GM21723 (cell line): Measurements from ENCODE around the gene SP6.

Source experiments
- ATAC-seq: cut with Tn5 transposase; IDR thresholded peaks from one replicate; pipeline ENCODE4 v1.9.1; 2021; ENCODE audit warnings: mild to moderate bottlenecking, moderate library complexity; ENCODE audit not compliant: unreplicated experiment

SP6 gene

DNA sequence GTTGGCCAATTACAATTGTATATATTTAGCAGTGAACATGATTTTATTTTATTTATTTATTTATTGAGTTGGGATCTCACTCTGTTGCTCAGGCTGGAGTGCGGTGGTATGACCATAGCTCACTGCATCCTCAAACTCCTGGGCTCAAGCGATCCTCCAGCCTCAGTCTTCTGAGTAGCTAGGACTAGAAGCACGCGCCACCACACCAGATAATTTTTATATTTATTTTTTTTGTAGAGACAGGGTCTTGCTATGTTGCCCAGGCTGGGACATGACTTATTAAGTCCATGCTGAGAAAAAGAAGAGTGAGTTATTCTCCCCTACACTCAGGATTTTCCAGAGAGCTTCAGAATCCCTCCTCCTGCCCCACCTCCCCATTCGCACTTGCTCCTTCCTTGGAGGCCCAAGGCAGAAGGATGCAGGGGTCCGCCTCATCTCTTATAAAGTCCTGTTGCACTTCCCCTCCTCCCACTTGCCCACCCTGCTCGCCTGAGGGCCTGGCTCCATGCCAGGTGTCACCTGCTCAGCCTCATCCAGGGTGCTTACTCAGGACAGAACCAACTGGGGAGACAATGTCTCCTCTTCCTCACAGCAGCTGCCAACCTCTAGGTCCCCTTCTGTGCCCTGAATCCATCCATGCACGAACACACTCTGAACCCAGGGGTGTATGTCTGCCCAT, 29.0 kb upstream of the SP6 start:
- ATAC-seq = no peak

DNA sequence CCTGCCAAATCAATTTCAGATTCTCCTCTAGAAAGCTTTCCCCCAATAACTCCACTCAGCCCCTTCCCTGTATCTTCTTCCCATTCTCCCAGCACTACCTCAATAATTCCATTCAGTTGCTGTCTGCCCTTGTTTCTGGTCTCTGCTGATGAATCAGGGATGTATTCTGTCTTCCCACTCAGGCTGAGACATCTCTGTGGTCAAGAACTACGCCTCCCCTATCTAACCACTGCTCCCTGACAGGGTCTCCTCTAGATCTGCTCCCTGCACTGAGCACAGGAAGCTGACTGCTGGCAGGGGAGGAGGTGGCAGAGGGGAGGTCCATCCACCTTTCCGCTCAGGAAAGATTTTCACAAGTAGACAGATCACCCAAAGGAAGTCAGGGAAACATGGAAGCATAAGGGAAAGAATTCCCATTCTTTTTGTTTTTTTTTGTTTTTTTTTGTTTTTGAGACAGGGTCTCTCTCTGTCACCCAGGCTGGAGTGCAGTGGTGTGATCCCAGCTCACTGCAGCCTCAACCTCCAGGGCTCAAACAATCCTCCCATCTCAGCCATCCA, 28.1 kb upstream of the SP6 start:
- no peak for ATAC-seq

DNA sequence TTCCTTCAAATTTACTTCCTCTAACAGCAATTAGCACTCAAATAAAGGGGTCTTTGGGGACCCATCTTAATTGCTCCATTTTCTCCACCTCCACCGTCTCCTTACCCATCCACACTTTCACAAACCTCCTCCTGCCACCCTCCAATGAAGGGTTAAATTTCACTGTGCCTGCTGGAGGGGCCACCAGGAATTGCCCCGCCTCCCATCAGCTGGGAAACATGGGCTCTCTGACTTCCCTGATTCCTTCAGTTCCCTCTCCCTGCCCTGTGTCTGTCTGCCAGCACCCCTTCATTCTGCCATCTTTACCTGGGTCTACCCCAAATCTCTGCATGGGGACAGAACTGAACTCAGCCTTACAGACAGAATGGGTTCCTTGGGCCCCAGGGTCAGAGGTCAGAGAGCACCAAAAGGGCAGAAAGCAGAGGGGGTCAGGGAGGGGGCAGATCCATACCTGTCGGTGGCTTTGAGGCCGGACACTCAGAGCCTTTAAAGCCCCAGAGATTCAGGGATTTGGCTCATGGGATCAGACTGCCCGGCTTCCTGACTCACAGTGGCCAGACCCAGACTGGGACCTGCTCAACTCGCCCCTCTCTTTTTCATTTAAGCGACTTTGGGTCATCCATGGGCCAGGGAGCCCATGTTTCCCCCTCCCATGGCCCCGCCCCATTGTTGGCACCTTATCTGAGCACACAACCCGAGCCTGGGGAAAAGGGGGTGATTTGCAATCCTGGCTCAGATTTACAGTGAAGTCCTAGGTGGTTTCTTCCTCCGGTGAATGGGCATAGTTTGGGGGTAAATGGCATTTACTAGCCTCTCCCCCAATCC, 27.5 kb upstream of the SP6 start:
- ATAC-seq = no peak

DNA sequence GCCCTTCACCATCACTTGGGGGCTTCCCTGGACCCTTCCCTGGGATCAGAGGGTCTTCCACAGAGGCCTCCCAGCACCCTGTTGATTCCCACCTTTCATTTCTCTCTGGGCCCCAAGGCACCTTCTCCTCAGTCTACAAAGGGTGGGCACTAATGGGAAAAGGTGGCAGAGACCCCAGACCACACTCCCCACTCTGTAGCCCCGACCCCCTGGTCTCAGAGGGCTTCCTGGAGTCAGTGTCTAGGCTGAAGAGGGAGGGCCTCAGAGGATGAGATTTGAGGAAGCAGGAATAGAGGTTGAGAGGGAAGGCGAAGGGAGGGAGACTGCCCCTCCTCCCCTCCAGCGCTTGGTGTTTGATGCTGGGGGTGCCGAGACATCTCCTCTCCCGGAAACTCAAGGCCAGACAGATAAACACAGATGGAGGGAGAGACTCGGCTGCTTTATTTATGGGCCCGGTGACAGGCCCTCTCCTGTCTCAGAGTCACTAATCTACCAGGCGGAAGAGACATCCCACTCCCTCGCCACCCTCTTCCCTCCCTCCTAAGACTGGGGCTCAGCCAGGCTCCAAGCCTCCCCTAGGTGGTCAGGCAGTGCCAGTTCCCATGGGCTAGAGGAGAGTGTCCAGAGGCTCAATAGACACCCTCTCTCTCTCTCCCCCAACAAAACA, 26.5 kb upstream of the SP6 start:
- no peak for ATAC-seq

DNA sequence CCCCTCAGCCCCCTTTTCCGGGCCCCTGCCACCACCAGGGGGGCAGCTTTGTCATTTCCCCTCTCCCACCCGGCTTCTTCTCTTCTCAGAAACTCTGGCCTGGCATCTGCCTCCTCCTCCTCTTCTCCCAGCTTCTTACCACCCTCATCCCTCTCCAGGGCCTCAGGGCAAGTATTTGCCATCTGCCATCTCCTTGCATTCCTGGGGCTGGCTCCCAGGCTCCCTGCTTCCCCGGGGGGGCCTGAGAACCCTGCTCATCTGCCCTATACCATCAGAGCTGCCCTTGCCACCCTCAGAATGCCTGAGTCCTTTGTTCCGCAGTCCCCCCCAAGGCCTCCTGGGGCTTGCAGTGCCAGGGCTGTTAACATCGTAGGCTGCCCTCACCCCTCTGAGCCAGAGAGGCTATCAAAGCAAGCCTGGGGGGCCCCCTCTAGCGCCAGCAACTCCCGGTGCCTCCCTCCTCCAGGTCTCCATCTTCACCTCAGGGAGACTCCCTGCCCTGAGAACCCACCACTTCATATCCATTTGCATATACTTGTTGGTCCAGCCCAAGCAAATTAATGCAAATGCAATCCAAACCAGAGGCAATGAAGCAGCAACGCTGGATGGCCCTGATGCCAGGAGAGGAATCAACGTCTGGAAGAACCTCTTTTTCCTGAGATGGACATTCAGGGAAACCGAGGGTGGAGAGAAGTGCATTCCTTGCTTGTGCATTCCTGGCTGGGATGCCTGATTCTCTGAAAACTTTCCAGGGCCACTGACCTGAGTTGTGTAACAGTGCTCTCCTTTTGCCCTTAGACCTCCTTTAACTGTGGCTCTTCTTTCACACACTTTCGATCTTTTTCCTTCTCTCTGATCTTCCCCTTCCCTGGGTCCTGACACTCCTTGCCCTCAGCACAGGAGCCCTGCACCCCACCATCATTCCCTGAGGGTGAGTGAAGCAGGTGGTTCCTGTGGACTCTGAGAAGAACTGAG, 24.3 kb upstream of the SP6 start:
- no peak for ATAC-seq

DNA sequence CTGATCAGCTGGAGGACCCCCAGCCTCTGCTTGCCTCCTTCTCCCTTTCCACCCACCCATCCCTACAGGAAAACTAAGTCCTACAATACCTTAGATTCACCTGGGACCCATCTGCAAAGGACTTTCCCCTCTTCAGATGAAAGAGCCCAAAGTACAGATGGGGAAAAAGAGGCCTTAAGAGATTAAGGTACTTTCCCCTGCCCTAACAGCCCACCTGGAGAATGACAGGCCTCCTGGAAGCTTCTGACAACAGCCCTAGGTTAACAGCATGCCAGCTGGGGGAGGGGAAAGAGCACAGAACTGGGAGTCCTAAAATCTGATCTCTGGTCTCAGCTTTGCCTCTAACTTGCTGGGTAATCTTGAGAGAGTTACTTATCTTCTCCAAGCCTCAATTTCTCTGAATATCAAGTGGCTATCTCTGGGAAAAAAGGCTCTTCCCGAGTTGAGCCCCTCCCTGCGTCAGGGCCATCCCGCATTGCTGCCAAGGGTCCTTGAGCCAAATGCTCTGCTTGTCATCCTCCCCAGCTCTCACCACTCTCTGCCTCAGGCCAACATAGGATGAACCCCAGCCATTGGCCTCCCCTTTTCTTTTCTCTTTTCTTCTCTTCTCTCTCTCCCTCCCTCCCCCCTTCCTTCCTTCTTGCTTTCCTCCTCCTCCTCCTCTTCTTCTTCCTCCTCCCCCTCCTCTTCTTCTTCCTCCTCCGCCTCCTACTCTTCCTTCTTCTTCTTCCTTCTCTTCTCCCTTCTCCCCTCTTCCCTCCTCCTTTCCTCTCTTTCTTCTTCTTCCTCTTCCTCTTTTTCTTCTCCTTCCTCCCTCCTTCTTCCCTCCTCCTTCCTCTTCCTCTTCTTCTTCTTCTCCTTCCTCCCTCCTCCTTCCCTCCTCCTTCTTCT, 22.5 kb upstream of the SP6 start:
- ATAC-seq = no peak

DNA sequence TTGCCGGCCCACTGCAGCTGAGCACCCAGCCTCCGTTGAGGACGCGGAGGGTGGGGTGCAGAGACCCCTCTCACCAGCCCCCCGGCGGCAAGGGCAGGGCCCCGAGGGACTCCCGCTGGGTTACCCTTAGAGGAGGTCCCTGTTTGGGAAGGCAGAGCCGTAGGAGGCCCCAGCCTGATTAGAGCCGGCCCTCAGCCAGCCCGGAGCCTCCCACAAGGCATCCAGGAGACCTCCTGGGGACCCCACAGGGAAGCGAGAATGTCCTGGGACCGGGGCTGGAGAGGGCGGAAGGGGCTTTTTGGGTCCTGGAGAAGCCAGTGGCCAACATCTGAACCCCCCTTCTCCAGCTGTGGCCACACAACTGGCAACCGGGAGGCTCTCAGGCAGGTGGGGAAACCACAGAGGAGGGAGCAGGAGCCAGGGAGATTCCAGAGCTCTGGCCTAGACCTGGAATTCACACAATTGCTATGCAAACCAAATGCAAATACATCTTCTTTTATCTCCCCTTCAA, 21.7 kb upstream of the SP6 start:
- ATAC-seq = no peak

DNA sequence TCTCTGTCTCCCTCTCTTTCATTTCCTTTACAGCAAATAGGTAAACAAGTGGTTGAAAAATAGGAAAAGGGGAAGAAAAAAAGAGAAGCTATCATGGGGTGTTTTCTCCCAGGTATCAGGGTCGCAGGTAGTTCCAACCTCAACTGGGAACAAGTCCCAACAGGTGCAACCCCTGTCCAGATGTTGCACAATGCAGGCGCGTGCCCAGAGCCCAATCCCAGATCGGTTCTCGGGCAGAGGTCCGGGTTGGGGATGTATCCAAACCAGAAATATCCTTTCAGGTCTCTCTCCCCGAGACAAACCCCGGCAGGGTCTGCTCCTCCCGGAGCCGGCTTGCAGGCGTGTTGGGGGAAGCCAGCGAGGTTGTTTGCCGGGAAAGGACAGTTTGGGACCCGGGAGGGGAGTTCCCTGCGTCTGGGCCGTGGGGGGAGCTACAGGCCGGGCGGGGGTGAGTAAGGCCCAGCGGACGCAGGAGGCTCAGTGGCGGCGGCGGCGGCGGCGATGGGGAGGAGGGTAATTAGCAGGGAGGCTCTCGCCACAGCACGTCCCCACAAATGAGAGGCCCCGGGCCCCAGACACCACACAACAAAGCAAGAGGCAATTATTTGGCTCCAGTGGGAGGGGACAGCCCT, 21.2 kb upstream of the SP6 start:
- no peak for ATAC-seq

DNA sequence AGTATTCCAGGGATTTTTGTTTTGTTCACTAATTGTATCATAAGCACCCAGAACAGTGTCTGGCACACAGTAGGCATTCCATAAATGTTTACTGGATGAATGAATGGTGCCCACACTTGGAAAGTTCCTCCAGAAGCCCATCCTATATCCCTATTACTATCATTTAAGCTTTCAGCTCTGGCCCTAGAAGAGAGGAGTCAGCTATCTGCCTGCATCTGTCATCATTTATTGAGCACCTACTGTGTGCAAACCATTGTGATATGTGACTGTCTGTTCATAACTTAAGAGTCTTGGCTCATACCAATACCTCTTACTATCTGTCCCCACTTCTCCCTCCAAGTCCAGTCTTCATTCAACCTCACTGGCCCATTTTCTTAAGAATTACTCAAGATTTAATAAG, 20.1 kb upstream of the SP6 start:
- ATAC-seq = no peak

DNA sequence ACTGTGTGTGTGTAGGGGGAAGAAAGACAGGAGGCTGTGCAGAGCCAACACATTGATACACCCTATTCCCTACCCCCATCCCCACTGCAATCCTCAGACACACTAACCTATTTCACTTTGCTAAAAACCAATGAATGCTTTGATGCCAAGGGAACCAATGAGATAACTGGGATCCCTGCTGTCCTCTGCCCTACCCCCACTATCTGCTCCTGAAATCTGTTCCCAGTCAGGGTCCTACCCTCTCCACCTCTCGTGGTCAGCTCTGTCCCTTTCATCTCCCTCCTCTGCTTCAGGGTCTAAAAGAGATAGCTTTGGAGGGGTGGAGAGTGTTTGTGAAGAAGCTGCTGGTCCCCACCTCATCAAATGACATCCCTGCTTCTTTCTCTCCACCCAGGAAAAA, 19.1 kb upstream of the SP6 start:
- no peak for ATAC-seq

DNA sequence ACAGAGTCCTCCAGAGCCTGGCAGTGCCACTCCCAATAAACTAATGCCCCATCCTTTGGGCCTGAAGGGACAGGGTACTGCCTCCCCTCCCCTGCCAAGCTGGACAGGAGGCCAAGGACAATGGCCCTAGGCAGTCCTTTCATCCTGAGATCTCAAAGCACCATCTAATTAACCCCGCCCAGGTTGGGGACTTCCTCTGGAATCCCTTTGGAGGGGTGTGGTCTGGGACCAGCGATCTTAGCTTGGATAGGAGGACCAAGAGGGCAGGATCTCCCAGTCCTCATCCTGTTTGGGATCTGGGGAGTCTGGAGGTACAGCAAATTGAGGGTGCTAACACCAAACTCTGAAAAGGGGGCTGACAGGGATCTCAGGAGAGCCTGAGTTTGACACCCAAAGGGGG, 18.2 kb upstream of the SP6 start:
- ATAC-seq = no peak

DNA sequence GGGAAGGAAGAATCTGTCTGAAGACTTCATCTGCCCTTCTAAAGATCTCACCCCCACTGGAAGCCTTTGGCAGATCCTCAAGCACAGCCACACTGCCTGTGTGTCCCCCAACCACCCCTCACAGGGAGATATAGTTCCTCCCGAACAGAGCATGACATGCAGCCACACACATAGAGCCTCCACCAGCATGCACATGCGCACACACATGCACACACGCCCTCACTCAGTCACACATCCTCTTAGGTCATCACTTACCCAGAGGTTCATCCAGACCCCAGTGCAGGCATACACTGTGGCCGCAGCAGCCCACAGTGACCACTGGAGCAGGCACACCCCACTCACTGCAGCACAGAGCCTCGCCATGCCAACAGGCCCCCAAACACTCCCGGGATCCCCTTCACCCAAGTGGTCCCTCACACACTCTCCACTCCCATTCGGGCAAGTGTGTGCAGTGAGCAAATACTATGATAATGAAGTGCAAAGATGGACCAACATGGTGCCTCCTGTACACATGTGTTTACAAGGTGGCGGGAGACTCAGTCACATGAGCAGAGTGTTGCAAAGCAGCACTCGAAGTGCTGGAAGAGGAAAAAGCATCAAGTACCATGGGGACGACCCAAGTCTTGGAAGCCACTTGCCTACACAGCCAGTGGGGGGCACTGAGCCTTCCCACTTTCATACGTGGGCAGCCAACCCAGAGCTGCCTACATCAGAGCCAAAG, 17.0 kb upstream of the SP6 start:
- ATAC-seq = no peak

DNA sequence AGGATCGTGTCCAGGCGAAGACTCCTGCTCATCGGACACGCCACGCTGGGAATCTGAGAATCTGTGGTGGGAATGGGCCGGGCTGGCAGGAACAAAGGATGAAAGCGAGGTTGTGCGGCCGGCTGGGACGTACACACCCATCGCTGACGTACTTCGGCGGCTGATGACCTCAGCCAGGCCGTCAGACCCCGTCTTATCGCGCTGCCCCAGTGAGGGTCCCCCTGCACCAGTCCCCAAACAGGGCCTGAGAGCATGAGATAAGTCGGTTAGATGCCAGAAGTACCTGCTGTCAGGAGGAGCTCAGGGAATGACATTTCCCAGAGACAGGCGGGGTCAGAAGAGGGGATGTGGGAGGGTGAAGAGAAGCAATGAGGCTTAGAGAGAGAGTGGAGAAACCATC, 16.0 kb upstream of the SP6 start:
- no peak for ATAC-seq

DNA sequence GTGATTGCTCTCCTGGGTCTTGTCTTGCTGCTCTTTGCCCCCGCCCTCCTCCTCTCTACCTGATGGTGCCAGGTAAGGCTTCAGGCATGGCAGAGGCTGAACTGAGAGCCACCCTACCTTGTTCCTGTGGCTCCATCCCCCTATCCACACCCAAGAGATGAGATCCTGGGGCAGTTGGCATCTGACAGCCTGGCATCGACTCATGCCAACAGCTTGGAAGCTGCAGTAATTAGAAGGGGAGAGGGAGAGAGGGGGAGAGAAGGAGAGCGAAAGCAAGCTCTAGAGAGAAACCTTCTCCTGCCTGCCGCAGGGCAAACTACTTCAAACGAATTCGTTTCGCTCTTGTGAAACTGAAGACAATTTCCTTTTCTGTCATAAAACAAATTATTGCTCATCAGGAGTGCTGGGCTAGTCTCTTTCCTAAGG, 13.8 kb upstream of the SP6 start:
- ATAC-seq = no peak

DNA sequence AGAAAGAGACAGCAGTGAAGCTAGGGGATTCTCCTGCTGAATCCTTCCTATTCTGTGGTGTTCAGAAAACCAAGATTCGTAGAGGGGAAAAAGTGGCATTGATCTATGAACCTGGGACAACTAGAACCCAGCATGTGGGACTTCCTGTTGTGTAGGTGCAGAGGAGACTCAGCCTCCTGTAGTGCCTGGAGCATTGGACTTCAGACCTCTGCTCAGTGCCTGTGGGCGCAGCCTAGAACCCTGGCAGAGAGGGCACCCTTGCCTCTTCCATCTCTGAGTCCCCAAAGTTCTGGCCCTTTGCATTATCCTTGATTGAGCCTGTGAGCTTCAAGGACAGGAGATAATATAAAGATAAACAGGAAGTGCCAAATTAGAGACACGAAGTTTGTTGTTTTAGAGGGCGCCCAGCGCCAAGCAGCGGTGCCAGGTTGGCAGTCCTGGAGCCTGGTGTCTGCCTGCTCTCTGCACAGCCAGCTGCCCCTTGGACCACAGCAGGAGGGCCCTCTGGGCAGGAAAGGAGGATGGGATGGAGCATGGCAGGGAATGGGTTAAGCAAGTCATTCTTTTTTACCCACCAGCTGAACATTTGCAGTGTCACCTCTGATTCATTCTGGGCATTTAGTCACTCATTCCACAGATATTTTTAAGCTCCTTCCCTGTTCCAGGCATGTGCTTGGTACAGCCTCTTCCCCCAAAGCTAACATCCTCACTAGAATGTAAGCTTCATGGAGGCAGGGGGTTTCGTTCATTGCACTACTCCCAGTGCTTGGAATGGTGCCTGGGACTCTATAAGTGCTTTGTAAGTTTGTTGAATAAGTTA, 11.9 kb upstream of the SP6 start:
- ATAC-seq = no peak

DNA sequence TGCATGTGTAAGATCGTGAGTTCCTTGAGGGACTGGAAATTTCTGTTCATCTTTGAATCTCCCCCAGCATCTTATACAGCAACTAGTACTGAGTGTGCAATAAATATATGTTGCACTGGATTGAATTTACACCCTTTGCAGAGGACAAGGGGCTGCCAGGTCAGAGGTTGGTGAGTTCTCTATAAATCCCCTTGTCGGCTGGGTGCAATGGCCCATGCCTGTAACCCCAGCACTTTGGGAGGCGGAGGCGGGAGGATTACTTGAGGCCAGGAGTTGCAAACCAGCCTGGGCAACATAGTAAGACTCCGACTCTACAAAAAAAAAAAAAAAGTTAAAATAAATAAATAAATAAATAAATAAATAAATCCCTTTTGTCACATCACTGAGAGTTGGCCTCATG, 9.4 kb upstream of the SP6 start:
- ATAC-seq = no peak
